Peyer's patch (tissue), 4 donors: ENCODE data around the gene THSD1.
A peak's percentile ranks its signal among the peaks of the same experiment; 100 is the strongest.

ENCODE experiments used
- POLR2A ChIP-seq, 2 donors: fragments of 450-650 bp; IDR thresholded peaks; one replicate each; pipeline ENCODE4 v1.5.1; 2017; ENCODE audit warnings: antibody characterized with exemption in 2 of 2, mild to moderate bottlenecking in 2 of 2, moderate library complexity in 2 of 2
- TF ChIP-seq, protein P1 (sequence below), 6 experiments: fragments of 450-650 bp in 4 of 6; fragments of 200-600 bp in 2 of 6; sonication (generic) in 1 of 6; IDR thresholded peaks; one replicate each; pipeline ENCODE4 v1.5.1; 2017 to 2019; ENCODE audit warnings: antibody characterized with exemption in 6 of 6, mild to moderate bottlenecking in 3 of 6, moderate library complexity in 1 of 6

DNA sequence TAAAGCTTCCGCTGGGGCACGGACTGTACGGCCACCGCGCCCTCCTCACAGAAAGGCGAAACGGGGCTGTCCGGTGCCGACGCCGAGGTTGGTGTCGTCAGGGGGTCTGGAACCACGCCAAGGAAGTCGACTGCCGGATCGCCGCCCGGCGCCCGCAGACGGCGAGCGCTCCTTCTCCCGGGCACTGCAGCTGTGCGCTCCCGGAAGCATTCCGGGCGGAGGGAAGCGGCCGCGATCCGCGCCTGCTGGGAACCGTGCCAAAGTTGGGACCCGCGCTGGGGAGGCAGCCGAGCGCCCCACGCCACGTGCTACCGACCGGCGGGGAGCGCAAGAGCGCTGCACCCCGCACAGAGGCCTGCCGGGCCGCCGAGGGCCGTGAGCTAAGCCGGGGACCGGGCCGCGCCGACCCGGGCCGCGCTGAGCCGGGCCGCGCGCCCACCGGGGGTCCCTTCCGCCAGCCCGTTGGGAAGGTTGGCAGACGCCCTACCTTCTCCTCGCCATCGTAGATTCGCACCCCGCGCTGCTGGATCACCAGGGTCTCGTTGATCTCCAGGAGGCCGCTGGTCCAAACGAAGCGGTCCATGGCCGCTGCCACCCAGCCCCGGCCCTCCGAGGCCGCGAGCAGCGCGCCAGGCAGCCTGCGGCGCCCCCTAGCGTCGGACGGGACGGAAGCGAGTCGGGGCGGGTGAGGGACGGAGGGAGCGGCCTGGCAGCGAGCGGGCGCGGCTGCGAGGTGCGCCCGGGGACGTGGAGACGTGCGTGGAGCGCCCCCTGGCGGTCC is 44.2 kb upstream of the THSD1 start, which contains the start of gene VPS36:
- TF ChIP-seq, protein P1, sequence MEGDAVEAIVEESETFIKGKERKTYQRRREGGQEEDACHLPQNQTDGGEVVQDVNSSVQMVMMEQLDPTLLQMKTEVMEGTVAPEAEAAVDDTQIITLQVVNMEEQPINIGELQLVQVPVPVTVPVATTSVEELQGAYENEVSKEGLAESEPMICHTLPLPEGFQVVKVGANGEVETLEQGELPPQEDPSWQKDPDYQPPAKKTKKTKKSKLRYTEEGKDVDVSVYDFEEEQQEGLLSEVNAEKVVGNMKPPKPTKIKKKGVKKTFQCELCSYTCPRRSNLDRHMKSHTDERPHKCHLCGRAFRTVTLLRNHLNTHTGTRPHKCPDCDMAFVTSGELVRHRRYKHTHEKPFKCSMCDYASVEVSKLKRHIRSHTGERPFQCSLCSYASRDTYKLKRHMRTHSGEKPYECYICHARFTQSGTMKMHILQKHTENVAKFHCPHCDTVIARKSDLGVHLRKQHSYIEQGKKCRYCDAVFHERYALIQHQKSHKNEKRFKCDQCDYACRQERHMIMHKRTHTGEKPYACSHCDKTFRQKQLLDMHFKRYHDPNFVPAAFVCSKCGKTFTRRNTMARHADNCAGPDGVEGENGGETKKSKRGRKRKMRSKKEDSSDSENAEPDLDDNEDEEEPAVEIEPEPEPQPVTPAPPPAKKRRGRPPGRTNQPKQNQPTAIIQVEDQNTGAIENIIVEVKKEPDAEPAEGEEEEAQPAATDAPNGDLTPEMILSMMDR (IDR thresholded peaks at IDR 0.05): peak; percentile 97 to 100 (median 100)
- TF ChIP-seq POLR2A (IDR thresholded peaks at IDR 0.05): peak; percentile 88 to 94
